Ascending aorta (tissue), 2 donors: ENCODE data around the gene IREB2. TPM values are rescaled to one million over a fixed set of nuclear protein-coding genes. Genes with fewer than 3 reads are reported as not detected.
A peak's percentile ranks its signal among the peaks of the same experiment; 100 is the strongest.
"Not testable (repeated sequence)": the region's sequence is repeated elsewhere in the genome, so short reads cannot be mapped to it uniquely, and the experiment has no call there.

Source experiments
- DNase-seq, 2 donors: peaks; one replicate each; pipeline ENCODE4 v3.0.0-alpha.2; 2019; ENCODE audit warnings: low spot score in 2 of 2
- H3K27ac ChIP-seq, 2 donors: fragments of 200-600 bp; sonication (generic); one replicate each; pipeline ENCODE4 v1.5.1; 2016 to 2017; ENCODE audit warnings: mild to moderate bottlenecking in 1 of 2
- H3K27me3 ChIP-seq: fragments of 200-600 bp; sonication (generic); one replicate; pipeline ENCODE4 v1.5.1; 2017
- H3K36me3 ChIP-seq, 2 donors: fragments of 200-600 bp; sonication (generic); one replicate each; pipeline ENCODE4 v1.5.1; 2016
- H3K4me1 ChIP-seq, 2 donors: fragments of 200-600 bp; sonication (generic); one replicate each; pipeline ENCODE4 v1.5.1; 2016 to 2017; ENCODE audit warnings: mild to moderate bottlenecking in 1 of 2
- H3K4me3 ChIP-seq, 2 donors: fragments of 200-600 bp; sonication (generic); one replicate each; pipeline ENCODE4 v1.5.1; 2016 to 2017; ENCODE audit warnings: mild to moderate bottlenecking in 1 of 2
- H3K9me3 ChIP-seq, 2 donors: fragments of 200-600 bp; sonication (generic); one replicate each; pipeline ENCODE4 v1.5.1; 2016
- CTCF ChIP-seq, 3 experiments: fragments of 200-600 bp in 2 of 3; fragments of 450-650 bp in 1 of 3; sonication (generic) in 2 of 3; IDR thresholded peaks; one replicate each; pipeline ENCODE4 v1.5.1; 2016 to 2019; ENCODE audit warnings: antibody characterized with exemption in 3 of 3, mild to moderate bottlenecking in 1 of 3, moderate library complexity in 1 of 3
- intact Hi-C: fragments of 100-400 bp; cut with DNase I; formaldehyde crosslinking; loops from one replicate; pipeline ENCODE4 v1.15.1; 2023
- total RNA-seq: library from RNA; depleted of rRNA; stranded (reverse); fragments of >200 nt; gene quantifications from one replicate; pipeline ENCODE4 v1.1.0, GENCODE V29; 2016

Gene IREB2
- total RNA-seq, 1 donor from 2014 or later: 12.7 TPM

GRCh38 chr15:78508272-78508671 is 70.3 kb downstream of the IREB2 start:
- peak overlapping the region; percentile 61 to 76 for H3K4me3 ChIP-seq
- peaks cover 0 to 4% of the 10 kb centered on the region in 2 donors for H3K4me1 ChIP-seq
- TF ChIP-seq CTCF (IDR thresholded peaks at IDR 0.05): no peak
- H3K27me3 ChIP-seq: no peaks in the 10 kb centered on the region
- intact Hi-C loops: loop anchor here (5.0 kb wide), 1 partner anchor 361 kb away; the partner anchor contains the start of gene IDH3A
- DNase-seq: no peak
- H3K9me3 ChIP-seq: no peaks in the 10 kb centered on the region
- H3K36me3 ChIP-seq: no peaks in the 10 kb centered on the region
- H3K27ac ChIP-seq: no peak overlapping the region

- DNase-seq: no peak
- TF ChIP-seq CTCF (IDR thresholded peaks at IDR 0.05): no peak
Observed at GRCh38 chr15:78509726-78510312, 71.8 kb downstream of the IREB2 start.

GRCh38 chr15:78520035-78520434 is 82.0 kb downstream of the IREB2 start:
- H3K4me3 ChIP-seq, H3K36me3 ChIP-seq, intact Hi-C loops, H3K27me3 ChIP-seq, DNase-seq, H3K4me1 ChIP-seq, H3K27ac ChIP-seq, H3K9me3 ChIP-seq: not testable (repeated sequence)

More at GRCh38 chr15:78509726-78510312, 71.8 kb downstream of the IREB2 start:
- intact Hi-C loops: loop anchor here (5.0 kb wide), 1 partner anchor 363 kb away; the partner anchor contains the start of gene IDH3A
- Histone ChIP-seq H3K36me3 (no peaks in the 10 kb centered on the region), H3K27ac (no peak overlapping the region), H3K9me3 (no peaks in the 10 kb centered on the region), H3K4me1 (peaks cover 0 to 4% of the 10 kb centered on the region in 2 donors), H3K4me3 (no peak overlapping the region), H3K27me3 (no peaks in the 10 kb centered on the region)

- Histone ChIP-seq H3K36me3 (peaks cover 0 to 5% of the 10 kb centered on the region in 2 donors), H3K9me3 (no peaks in the 10 kb centered on the region), H3K27me3 (no peaks in the 10 kb centered on the region), H3K4me1 (no peaks in the 10 kb centered on the region), H3K27ac (no peak overlapping the region), H3K4me3 (no peak overlapping the region)
- no peak for TF ChIP-seq CTCF (IDR thresholded peaks at IDR 0.05)
- intact Hi-C loops: no loop called here
- no peak for DNase-seq
Observed at GRCh38 chr15:78524230-78524629, 86.2 kb downstream of the IREB2 start.

GRCh38 chr15:78527325-78527724 is 89.3 kb downstream of the IREB2 start:
- Histone ChIP-seq H3K9me3 (no peaks in the 10 kb centered on the region), H3K4me1 (no peaks in the 10 kb centered on the region), H3K27ac (no peak overlapping the region), H3K4me3 (no peak overlapping the region), H3K36me3 (peaks cover 0 to 5% of the 10 kb centered on the region in 2 donors), H3K27me3 (no peaks in the 10 kb centered on the region)
- DNase-seq: no peak
- intact Hi-C loops: no loop called here
- no peak for TF ChIP-seq CTCF (IDR thresholded peaks at IDR 0.05)

GRCh38 chr15:78533331-78533730 is 95.3 kb downstream of the IREB2 start:
- H3K4me1 ChIP-seq: no peaks in the 10 kb centered on the region
- intact Hi-C loops: no loop called here
- H3K27ac ChIP-seq: no peak overlapping the region
- no peak for DNase-seq
- no peaks in the 10 kb centered on the region for H3K27me3 ChIP-seq
- H3K9me3 ChIP-seq: no peaks in the 10 kb centered on the region
- no peak for TF ChIP-seq CTCF (IDR thresholded peaks at IDR 0.05)
- H3K4me3 ChIP-seq: no peak overlapping the region
- H3K36me3 ChIP-seq: no peaks in the 10 kb centered on the region
